GM12874 (cell line): ENCODE measurements around the gene CHN1.

Experiments
- TF ChIP-seq, protein P1 (sequence below): IDR thresholded peaks from 2 replicates; pipeline ENCODE4 v1.5.1; 2011; ENCODE audit warnings: low read depth, mild to moderate bottlenecking, control low read depth, low read length, moderate library complexity; ENCODE audit not compliant: insufficient read depth

The CHN1 gene

GRCh38 chr2:174964404-174964803 is 40.8 kb downstream of the CHN1 start:
- TF ChIP-seq, protein P1, sequence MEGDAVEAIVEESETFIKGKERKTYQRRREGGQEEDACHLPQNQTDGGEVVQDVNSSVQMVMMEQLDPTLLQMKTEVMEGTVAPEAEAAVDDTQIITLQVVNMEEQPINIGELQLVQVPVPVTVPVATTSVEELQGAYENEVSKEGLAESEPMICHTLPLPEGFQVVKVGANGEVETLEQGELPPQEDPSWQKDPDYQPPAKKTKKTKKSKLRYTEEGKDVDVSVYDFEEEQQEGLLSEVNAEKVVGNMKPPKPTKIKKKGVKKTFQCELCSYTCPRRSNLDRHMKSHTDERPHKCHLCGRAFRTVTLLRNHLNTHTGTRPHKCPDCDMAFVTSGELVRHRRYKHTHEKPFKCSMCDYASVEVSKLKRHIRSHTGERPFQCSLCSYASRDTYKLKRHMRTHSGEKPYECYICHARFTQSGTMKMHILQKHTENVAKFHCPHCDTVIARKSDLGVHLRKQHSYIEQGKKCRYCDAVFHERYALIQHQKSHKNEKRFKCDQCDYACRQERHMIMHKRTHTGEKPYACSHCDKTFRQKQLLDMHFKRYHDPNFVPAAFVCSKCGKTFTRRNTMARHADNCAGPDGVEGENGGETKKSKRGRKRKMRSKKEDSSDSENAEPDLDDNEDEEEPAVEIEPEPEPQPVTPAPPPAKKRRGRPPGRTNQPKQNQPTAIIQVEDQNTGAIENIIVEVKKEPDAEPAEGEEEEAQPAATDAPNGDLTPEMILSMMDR: no peak

GRCh38 chr2:174963437-174964400 is 41.5 kb downstream of the CHN1 start:
- TF ChIP-seq, protein P1: no peak

- TF ChIP-seq, protein P1: no peak
Observed at GRCh38 chr2:174959787-174960186, 45.4 kb downstream of the CHN1 start.

GRCh38 chr2:174957050-174957449 is 48.1 kb downstream of the CHN1 start:
- TF ChIP-seq, protein P1: no peak

- TF ChIP-seq, protein P1: no peak
Observed at GRCh38 chr2:174952607-174953006, 52.6 kb downstream of the CHN1 start.

GRCh38 chr2:174951745-174952144 is 53.4 kb downstream of the CHN1 start:
- TF ChIP-seq, protein P1: no peak

DNA sequence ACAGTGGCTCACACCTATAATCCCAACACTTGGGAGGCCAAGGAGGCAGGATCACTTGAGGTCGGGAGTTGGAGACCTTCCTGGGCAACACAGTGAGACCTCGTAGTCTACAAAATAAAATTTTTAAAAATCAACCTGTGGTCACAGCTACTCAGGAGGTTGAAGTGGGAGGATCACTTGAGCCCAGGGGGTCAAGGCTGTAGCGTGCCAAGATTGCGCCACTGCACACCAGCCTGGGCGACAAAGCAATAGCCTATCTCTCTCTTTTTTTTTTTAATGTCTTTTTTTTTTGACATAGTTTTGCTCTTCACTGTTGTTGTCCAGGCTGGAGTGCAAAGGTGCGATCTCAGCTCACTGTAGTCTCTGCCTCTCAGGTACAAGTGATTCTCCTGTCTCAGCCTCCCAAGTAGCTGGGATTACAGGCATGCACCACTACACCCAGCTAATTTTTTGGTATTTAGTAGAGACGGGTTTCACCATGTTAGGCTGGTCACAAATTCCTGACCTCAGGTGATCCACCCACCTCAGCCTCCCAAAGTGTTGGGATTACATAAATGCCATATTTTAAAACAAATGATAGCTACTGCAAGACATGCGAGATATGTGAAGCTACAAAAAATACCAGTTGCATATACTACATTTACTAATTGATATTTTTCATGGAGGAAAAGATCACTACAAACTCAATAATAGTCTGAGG is 55.0 kb downstream of the CHN1 start:
- TF ChIP-seq, protein P1: no peak
